ENCODE measurements around the gene EXOC3L2.
"Not testable (repeated sequence)": the region's sequence is repeated elsewhere in the genome, so short reads cannot be mapped to it uniquely, and the experiment has no call there.

EXOC3L2 gene

DNA sequence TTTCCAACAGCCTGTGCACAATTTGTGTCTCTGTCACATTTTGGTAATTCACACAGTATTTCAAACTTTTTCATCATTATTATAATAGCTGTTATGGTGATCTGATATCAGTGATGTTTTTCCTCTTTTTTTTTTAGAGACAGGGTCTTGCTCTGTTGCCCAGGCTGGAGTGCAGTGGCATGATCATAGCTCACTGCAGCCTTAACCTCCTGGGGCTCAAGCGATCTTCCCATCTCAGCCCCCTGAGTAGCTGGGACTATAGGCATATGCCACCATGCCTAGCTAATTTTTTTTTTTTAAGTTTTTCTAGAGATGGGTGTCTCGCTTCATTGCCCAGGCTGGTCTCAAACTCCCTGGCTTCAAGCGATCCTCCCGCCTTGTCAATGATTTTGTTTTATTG is 11.6 kb upstream of the EXOC3L2 start:
- FAIRE-seq, result no peak

GRCh38 chr19:45255611-45256157 is 10.5 kb upstream of the EXOC3L2 start:
- DNase-seq (ENCODE audit: insufficient read length, low spot score), result no peak

More for the DNA sequence above, 11.6 kb upstream of the EXOC3L2 start:
- no peak for DNase-seq (ENCODE audit: insufficient read length, low spot score)

GRCh38 chr19:45254044-45254531 is 8.9 kb upstream of the EXOC3L2 start:
- DNase-seq (ENCODE audit: insufficient read length, low spot score) (no peak), FAIRE-seq (no peak)

More at GRCh38 chr19:45255611-45256157, 10.5 kb upstream of the EXOC3L2 start:
- FAIRE-seq, result no peak

GRCh38 chr19:45253396-45254027 is 8.3 kb upstream of the EXOC3L2 start:
- no peak for DNase-seq (ENCODE audit: insufficient read length, low spot score)
- FAIRE-seq, result no peak

- DNase-seq (ENCODE audit: insufficient read length, low spot score) (no peak), FAIRE-seq (no peak)
Observed at GRCh38 chr19:45251452-45252354, 6.5 kb upstream of the EXOC3L2 start.

DNA sequence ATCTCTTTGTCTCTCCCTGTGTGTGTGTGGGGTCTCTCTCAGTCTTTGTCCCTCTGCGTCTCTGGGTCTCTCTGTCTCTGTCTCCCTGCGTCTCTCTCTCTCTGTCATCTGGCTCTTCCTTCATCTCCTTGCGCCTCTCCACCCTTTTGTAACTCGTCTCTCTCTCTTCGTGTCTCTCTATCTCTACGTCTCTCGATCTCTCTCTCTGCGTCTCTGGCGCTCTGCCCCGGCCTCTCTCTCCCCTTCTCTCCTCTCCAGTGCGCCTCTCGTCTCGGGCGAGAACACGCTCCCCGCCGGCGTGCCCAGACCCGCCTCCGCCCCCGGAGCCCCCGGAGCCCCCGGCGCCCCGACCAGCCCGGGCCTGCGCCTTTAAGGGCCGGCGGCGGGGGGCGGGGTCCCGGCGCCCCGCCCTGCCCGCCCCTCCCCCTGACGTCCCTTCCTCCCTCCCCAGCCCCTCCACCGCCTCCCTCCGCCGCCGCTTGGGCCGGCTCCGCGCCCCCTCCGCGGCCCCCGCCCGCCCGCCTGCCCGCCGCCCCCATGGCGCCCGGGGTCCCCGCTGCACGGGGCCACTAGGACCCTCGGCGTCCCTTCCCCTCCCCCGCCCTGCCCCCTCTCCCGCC is 5.7 kb upstream of the EXOC3L2 start, which contains the start of gene MARK4:
TSS of gene MARK4 (plus strand) at position 440 of the 620 bp plus-strand sequence. CDS start 318 bp downstream, outside the sequence.
- peak; percentile 86 for DNase-seq (ENCODE audit: insufficient read length, low spot score)
- FAIRE-seq, result no peak

GRCh38 chr19:45250216-45250831 is 5.1 kb upstream of the EXOC3L2 start:
- FAIRE-seq, result no peak
- no peak for DNase-seq (ENCODE audit: insufficient read length, low spot score)

DNA sequence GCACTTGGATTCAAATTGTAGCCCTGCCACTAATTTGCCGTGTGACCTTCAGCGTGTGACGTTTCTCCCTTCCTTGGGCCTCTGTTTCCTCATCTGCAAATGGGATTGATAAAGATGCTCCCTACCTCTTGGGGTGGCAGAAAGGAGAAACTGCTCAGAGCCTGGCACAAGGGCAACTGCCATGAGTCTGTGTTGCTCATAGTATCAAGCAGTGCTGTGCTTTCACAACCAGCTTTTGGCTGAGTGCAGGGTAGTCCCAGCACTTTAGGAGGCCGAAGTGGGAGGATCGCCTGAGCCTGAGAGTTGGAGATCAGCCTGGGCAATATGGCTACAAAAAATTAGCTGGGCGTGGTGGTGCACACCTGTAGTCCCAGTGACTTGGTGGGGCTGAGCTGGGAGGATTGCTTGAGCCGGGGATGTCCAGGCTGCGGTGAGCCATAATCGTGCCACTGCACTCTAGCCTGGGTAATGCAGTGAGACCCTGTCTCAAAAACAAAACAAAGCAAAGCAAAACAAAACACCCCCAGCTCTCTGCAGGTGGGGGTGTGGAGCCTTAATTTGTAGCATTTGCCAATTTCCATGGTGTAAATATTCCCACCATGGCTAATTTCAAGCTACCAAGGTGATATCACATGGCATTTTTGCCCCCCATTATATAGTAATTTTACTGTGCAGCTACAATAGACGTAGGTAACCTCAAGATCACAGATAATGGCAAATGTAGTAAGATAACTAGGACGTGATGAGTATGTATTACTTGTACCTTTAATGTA is 4.2 kb upstream of the EXOC3L2 start:
- no peak for DNase-seq (ENCODE audit: insufficient read length, low spot score)
- peak; percentile 62 for FAIRE-seq

DNA sequence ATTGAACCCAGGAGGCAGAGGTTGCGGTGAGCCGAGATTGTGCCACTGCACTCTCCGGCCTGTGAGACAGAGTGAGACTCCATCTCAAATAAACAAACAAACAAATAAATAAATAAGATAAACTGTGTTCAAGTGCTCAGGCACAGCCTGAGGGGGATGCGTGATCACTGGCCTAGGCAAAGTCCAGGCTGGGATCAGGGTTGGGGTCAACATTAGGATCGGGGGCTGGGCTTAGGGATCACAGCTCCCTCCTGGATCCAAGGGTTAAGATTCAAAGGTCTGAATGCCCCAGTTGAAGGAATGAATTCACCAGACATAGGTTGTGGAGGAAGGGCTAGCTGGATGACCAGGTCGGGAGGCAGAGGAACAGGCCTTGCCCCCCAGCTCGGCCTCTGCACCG is 1.9 kb upstream of the EXOC3L2 start:
- no peak for DNase-seq (ENCODE audit: insufficient read length, low spot score)
- FAIRE-seq, result no peak

DNA sequence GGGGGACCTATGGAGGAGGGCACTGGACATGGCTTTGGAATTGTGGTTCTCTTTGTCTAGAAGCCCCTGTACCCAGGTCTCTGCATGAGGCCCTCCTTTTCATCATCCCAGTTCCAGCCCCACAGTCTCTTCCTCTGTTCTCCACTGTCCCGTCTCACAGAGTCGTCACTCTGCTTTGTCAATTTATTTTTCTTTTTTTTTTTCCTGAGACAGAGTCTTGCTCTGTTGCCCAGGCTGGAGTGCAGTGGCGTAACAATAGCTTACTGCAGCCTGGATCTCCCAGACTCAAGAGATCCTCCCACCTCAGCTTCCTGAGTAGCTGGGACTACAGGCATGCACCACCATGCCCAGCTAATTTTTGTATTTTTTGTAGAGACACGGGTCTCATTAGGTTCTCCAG is 619 bp upstream of the EXOC3L2 start:
- no peak for DNase-seq (ENCODE audit: insufficient read length, low spot score)
- no peak for FAIRE-seq

GRCh38 chr19:45244133-45244794 is 943 bp downstream of the EXOC3L2 start:
- FAIRE-seq (no peak), DNase-seq (ENCODE audit: insufficient read length, low spot score) (no peak)

DNA sequence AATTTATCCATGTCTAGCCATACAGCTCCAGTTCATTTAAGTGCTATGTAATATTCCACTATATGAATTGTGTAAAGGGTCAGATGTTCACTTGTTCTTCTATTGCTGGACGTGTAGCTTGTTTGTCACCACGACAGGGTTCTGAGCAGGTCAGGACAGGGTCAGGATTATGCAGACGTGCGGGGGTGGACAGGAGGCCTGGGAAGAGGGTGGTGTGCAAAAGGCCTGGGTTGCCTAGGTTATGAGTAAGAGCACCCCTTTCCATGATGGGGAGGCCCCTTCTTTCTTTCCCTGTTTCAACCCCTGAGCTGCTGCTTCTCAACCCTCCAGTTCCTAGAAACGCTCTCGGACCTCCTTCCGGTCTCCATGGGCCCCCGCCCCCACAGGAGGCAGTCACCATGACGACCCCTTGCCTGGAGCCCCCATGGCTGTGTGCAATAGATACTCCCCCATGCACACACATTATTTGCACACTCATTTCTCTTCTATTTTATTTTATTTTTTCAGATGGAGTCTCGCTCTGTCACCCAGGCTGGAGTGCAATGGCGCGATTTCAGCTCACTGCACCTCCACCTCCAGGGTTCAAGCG is 2.0 kb downstream of the EXOC3L2 start:
- no peak for FAIRE-seq
- DNase-seq (ENCODE audit: insufficient read length, low spot score), result no peak

GRCh38 chr19:45238556-45238955 is 6.7 kb downstream of the EXOC3L2 start:
- FAIRE-seq (no peak), DNase-seq (ENCODE audit: insufficient read length, low spot score) (no peak)

- FAIRE-seq, result no peak
- DNase-seq (ENCODE audit: insufficient read length, low spot score), result no peak
Observed at GRCh38 chr19:45235485-45235884, 9.7 kb downstream of the EXOC3L2 start.

GRCh38 chr19:45234089-45234869 is 10.9 kb downstream of the EXOC3L2 start:
- FAIRE-seq (no peak), DNase-seq (ENCODE audit: insufficient read length, low spot score) (no peak)

- FAIRE-seq, result no peak
- no peak for DNase-seq (ENCODE audit: insufficient read length, low spot score)
Observed at GRCh38 chr19:45231891-45232290, 13.3 kb downstream of the EXOC3L2 start.

GRCh38 chr19:45229056-45229455 is 16.2 kb downstream of the EXOC3L2 start:
- not testable (repeated sequence) for DNase-seq (ENCODE audit: insufficient read length, low spot score); FAIRE-seq

- no peak for DNase-seq (ENCODE audit: insufficient read length, low spot score)
- FAIRE-seq, result no peak
Observed at GRCh38 chr19:45224645-45225044, 20.6 kb downstream of the EXOC3L2 start.
